HG02870 (cell line): ENCODE results near the gene SPON1.
A peak's percentile ranks its signal among the peaks of the same experiment; 100 is the strongest.
"Not testable (repeated sequence)": the region's sequence is repeated elsewhere in the genome, so short reads cannot be mapped to it uniquely, and the experiment has no call there.

Experiments
- ATAC-seq: cut with Tn5 transposase; IDR thresholded peaks from one replicate; pipeline ENCODE4 v1.9.1; 2021; ENCODE audit warnings: mild to moderate bottlenecking, moderate library complexity; ENCODE audit not compliant: unreplicated experiment

The SPON1 gene

DNA sequence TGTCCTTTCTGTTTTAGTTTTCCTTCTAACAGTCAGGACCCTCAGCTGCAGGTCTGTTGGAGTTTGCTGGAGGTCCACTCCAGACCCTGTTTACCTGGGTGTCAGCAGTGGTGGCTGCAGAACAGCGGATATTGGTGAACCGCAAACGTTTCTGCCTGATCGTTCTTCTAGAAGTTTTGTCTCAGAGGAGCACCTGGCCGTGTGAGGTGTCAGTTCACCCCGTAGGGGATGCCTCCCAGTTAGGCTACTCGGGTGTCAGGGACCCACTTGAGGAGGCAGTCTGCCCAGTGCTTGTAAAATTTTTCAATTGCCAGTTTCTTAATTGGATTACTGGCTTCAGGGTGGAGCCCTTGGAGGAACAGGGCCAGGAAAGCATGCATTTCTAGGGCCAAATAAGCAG is 211.2 kb downstream of the SPON1 start:
- not testable (repeated sequence) for ATAC-seq

DNA sequence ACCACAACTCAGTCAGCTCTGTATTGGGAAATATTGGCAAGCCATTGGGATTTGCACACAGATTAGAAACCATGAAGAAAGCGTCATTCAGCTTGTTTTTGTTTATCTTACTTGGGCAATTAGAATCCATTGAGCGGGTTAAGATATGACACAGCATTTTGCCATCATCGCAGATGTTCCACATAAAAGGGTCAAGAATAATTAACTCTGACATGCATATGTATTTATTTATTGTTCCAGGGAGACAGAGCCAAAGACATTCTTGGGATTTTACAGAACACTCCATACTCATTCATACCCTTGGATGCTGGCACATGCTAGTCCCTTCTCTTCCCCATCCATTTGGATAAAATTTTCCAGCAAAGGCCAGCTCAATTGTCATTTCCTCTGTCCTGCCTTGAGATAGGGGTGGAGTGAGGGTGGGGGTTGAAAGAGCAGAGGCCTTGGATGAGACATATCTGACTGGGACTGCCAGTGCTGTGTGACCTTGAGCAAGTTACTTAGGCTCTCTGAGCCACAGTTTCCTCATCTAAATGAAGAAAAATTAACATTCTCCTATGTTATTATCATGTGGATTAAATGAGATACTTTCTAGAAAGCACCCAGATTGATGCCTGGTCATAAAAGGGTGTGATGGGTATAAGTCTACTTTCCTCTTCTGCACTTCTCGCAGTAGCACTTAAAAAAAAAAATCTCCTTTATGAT is 216.7 kb downstream of the SPON1 start:
- ATAC-seq: no peak

DNA sequence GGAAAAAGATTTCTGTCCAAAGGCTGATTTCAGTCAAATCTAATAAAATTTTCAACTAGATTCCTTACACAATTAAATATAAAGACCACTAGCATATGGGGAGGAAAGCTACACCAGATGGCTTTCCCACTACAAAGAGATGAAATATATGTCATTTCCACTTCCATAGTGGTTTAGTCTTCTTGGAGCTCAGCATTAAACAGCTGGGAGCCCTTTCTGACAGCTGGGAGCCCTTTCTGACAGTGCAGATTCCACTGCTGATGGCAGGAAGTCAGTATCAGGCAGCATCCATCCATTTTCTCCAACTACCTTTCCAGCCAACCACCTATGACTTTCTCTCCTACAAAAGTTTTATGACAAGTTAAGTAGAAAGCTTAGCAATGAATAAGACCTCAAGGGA is 218.6 kb downstream of the SPON1 start:
- ATAC-seq: no peak

DNA sequence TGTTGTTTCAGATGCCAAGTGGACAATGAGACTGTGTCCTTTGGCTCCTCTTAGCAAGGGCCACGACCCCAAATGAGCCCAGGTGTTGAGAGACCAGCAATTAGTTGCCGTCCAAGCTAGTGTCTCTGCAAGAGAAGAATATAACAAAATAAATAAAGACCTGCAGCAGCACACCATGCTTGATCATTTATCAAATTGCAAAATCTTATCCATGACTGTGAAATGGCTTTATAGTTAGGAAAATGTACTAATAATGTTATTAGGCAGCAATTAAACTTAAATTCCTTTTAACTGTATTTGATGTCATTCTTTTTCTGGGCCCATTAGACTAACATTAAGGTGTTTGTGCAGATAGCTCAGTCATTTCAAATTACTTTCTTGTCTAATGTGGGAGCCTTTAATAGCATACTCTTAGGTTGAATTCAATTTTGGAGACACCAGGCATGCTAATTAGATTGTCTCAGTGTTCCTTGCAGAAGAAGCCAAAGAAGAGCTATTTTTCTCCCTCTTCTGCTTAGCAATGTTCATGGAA is 220.4 kb downstream of the SPON1 start:
- ATAC-seq: no peak

DNA sequence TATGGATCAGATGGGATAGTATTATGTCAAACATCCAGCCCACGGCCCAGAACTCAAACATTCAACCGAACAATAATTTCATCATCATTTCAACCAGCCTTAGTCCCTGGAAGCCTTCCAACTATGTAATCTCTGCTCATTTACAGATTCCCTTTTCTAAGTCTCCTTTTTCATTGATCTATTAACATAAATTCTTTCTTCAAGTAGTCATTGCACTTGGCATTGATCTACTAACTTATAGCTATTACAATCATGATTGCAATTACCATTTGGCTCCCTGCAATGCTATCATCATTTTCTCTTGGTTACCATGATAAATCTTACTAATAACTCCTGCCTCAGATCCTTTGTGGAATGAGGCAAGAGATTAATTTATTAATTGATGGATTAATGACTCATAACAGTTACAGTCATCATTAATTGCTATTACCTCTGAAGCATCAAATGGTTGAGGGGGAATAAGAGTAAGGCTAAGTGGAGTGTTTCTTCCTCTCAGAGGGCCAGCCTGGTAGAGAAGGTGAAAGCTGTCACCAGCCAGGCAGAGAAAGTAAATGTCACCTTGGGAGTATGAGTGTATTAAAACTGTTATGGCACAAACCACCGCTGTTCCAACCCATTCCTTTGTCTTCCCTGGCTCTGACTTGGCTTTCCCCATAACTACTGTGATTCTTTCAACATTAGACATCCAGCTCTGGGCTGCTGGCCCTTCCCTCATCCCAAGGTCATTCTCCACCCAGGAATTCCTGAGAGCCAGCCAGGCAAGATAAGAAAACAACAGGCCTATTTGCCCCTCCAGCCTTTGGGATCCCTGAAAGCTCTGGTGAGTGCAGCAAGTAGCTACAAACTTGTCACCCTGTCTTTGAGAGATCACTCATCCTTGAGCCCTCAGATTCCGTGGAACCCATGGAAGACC is 221.8 kb downstream of the SPON1 start:
- ATAC-seq: no peak

DNA sequence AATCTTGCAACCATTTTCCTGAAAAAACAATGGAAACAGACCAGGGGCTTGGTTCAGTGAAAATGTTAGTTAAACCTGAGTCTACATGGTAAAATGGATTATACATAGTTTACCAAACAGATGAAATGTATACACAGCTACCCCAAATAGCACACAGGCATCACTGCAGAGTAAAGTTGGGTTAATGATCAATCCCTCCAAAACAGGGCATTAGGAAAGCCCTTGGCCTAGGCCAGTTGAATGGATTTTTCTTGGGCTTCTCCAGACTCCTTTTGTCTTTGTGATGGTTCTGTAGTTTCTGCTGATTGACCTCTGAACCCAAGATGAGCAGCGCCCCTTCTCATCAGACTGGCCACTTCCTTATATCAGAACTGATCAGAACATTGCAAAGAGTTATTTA is 222.9 kb downstream of the SPON1 start:
- ATAC-seq: no peak

DNA sequence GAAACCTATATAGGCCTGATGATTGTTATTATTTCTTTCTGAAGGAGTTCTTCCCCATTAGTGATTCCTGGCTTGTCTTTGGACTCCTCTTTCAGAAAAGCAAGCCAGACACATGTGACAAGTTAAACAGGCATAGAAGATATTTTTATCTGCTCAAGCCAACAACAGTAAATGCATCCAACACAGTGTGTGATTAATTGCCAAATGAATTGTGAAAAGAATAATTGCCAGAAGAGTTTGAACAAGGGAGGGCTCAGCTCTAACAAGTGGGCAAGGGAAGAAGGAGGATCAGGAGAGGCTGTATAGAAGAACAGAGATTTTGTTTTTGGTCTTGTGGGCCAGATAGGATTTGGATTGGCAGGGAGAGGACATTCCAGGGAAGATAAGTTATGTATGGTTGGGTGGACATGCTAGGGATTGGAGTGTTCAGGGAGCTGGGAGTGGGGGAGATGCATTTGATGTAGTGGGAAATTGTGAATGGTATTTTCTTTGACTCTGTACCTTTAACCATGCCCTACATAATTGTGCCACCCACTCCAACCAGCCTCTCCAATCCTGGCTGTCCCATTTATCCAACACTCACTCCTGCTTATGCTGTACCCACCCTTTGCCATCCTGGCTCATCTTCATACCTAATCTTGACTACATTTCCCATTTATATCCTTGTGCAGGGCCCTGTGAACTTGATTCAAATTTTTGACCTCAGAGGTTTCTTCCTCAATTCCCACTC is 223.7 kb downstream of the SPON1 start:
- no peak for ATAC-seq

DNA sequence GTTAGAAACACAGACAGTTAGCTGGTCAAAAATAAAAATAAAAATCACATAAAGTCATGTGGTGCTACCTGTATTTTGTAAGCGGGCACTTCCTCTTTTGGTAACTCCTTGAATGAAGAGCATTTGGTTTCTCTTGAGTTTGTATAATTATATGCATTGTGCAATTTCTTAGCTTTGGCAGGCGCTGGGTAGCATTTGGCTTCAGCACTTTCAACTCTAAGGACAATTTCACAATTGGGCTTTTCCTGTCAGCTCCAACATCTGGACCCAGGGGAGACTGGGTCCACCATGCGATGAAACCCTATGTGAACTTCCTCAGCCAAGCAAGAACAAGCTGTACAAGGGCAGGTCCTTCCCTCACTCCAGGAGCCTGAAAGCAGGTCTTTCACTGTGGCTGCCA is 227.4 kb downstream of the SPON1 start:
- no peak for ATAC-seq

DNA sequence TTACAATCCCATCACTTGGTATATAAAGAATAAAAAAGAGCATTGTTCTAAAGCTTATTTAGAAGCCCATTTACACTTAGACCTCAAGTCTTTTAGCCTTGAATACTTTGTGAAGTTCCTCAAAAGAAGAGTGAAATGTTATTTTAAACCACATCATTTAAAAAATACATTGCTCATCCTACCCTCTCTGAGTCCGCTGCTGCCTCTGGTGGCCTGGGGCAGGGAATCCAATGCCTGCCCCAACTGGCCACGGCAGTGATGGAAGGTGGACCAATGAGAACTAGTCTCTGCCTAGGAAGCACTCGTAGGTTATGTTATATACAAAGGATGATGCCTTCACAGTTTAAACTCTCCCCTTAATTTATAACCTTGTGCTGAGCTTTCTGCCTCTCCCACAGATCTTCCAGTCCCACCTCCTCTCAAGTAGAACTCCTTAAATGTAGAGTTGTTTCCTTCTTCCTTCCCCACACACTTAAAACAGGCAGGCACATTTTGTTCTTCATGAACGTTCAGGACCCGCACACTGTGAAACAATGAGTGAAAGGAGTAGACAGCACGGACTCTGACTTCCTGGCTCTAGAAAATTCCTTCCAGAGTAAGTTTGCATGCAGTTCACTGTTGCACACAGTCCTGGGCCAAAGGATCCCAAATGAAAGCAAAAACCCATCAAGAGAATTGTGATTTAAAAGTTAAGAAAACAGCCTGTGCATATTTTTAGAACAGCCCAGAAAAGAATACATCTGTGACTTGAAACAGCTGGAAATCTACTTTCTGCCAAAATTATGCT is 228.7 kb downstream of the SPON1 start:
- no peak for ATAC-seq

DNA sequence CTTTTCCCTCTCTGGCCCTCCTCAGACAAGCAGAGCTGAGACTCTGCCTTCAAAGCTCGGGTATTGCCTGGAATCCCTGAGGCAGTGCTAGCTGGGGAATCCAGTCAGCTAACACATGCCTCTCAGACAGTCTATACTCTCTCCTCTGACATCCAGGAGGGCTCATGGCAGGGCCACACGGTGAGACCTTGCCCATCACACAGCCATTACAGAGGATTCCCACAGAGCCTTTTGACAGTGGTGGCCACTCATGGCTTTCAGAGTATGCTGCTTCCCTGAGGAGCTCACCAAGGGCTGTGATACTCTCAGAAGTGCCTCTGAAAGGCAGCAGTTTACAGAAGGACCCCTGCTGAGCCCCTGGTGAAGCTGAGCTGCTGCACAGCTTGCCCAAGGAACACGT is 231.1 kb downstream of the SPON1 start:
- ATAC-seq: no peak

DNA sequence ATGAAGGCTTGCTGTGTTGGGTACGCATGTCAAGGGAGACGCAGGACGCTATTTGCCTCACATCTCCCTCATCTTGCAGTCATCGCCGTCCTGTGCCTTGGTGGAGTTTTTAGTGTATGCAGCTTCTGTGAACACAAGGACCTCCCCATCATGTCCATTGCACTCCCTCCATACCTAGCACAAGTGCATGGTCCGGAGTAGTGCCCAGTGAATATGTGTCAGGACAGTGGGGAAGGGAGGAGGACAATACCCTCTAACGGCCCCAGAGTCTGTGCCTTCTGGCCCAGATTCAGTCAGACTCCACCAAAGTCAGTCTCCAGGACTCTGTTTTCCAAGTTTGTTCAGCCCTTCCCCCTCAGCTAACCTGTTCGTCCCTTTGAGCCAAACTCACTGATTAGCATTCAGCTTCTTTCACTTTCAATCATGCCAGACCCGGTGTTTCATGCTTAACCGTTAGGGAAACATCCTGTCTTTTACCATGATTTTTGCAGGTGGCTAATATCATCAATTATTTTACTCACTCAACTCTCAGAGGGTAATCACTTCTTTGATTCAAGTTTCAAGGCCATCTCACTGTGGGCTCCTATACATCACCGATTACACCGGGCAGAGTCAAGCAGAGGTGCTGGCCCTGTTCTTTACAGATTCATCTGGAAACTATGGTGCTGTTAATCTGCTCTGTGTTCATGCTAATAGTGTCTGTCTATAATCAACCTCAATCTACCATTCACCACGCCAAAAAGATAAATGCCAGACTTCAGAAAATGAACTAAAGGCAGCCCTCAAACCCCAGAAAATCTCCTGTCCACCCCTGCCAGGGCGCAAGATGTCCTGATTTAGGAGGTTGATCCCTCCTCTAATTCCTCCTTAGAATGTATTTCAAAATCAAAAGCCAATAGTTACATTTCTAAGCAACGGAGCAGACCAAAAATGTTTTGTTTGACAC is 240.0 kb downstream of the SPON1 start:
- ATAC-seq: peak; percentile 72

DNA sequence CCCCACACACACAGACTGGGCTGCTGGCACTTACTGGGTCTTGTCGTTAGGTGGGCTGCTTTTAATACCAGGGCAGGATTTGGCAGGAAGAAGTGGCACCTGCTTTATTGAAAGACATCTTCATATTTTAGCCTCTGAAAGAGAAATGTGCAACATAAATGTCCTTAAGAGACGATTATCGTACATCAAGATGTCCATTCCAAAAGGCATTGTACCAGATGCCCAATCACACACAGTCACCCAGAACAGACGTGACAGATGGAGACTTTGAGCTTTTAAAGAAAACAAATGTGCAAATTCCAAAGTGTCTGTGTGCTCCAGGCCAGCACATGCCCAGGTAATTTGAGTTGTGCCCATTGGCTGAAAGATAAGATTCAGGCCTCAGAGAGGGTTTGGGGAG is 240.8 kb downstream of the SPON1 start:
- ATAC-seq: no peak

DNA sequence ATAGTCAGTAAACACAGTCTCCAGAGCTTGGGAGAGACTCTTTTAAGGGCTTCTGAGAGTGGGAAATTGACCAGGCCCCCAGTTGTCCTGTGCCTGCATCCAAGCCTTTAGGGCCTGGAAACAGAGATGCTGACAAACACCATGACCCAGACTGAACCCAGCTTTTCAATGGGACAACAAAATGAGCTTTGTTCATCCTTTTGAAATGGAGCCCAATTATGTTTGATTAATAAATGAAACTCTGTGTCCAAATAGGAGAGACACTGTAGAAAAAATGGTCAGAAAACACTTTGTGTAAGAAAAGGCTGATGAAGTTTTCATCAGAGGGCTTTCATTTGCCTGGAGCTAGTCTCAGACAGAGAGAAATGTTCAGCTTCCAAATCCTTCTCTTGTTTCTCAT is 250.5 kb downstream of the SPON1 start:
- ATAC-seq: no peak

DNA sequence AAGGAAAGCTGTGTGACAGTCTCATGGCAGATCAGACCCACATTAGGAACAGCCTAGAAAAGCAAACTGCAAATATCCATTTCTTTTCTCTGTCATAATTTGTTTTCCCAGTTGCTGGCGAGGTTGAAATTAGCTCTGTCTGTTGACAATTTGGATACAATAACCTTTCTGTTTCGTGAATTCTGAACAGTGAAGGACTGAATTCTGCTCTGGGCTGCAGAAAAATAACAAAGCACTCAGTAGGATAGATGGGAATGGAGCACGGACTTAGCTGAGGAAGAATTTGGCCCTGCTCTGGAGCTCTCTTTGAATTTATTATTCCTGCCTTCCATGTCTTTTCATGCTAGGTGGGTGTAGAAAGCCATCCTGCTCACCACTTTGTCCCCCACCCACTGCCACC is 256.2 kb downstream of the SPON1 start:
- no peak for ATAC-seq

DNA sequence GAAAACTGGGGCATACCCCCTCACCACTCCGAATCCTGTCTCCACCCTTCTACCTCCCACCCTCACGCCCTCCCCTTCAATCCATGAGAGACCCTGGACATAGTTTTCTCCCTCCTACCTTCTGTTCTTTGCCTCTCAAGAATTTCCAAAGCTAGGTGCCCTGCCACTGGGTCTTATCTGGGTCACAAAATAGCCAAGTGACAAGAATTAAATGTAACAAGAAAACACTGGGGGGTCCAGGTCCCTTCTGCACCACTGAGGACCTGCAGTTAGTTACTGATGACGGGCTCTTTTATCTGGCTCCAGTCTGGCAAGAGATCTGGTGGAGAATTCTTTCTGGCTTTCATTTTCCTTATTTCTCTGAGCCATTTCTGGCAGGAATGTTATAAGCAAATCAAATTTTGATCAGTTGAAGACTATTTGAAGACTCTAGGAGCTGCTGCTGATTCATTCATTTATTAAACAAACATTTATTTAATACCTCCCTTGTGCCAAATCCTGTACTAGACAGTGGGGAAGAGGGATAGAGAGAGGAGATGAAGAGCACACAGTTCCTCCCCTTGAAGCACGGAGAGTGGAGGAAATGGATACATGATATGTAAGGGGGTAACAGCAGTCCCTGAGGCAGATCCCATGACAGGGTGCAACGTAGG is 261.2 kb downstream of the SPON1 start:
- no peak for ATAC-seq

DNA sequence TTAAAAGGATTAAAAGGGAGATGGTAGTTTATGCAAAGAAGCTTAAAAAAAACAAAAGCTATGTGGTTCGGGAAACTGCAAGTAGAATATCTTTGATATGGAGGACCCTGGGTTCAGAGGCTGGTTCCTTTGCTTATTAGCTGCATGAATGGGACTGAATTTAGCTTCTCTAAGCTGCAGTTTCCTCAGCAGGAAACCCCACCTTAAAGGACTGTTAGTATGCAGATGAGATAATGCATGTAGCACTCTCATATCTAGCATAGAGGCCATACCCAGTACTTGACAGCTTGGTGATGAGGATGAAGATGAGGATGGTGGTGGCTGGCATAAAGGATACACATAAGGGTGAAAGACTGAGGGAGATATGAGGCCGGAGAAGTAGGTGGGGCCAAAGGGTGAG is 261.9 kb downstream of the SPON1 start:
- ATAC-seq: no peak

DNA sequence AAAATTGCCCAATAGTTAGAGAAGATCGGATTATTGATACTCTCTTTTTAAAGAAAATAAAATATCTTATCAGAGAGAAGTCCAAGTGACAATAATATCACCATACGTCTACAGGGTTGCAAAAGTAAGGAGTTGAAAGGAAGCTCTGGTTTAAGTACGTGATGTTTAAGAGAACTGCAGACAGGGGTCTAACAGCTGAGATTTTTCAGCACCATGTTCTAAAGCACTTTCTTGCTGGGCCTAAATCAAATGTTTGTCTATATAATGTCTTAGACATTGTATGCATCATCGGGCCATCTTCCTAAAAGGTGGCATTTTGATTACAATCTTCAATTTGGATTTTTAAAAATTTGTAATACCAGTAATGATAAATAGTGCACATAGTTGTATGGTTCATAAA is 263.1 kb downstream of the SPON1 start:
- ATAC-seq: no peak

DNA sequence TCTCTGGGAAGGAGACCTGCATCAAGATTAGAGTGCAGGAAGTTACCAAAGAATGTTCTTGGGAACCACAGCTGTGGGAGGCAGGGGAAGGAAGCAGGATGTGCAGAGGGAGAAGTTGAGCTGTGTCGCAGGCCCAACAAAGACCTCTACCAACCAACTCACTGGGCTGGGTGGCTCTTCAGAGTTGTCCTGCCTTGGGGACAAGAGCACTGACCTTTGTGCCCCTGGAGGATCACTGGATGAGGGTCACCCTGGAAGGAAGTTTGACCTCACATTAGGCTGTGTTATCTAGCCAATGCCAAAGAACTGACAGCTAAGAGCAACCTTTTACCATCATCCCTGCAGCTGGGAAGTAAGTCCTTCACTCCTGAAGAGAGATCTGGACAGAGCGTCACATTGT is 265.8 kb downstream of the SPON1 start:
- ATAC-seq: no peak

DNA sequence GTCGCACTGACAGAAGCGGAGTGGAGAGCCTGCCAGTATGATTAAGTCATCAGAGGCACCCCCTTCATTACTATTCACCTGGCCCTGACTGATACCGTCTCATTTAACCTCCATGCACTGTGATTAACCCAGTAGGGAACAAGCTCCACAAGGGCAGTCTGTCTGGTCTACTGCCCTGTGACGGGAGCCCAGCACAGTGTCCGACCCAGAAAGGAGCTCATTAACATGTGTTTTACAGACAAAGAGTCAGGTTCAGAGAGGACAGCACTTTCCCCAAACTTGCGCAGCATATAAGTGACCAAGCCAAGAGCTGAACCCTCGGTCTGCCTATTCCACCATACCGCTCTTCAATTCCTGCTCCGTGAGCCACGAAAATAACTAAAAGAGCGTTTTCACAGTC is 266.9 kb downstream of the SPON1 start:
- no peak for ATAC-seq
